NCI-H2227 treated with DMSO at 0.1 percent for 48 hours (cell line): ENCODE data around the gene XPR1.
"Not testable (repeated sequence)": the region's sequence is repeated elsewhere in the genome, so short reads cannot be mapped to it uniquely, and the experiment has no call there.

Experiments
- DNase-seq: peaks from one replicate; lab custom pipeline; 2025; lab: John Stamatoyannopoulos, UW

XPR1 gene

GRCh38 chr1:180785291-180785690, 153.5 kb downstream of the XPR1 start:
- no peak for DNase-seq

GRCh38 chr1:180785887-180786286, 154.1 kb downstream of the XPR1 start:
- DNase-seq = no peak

- DNase-seq = no peak
These were observed 154.8 kb downstream of the XPR1 start for GRCh38 chr1:180786624-180787023.

- no peak for DNase-seq
These were observed 155.9 kb downstream of the XPR1 start for GRCh38 chr1:180787628-180788307.

GRCh38 chr1:180789460-180789859, 157.6 kb downstream of the XPR1 start:
- no peak for DNase-seq

- DNase-seq = not testable (repeated sequence)
These were observed 159.3 kb downstream of the XPR1 start for GRCh38 chr1:180791152-180791551.

GRCh38 chr1:180791806-180792205, 160.0 kb downstream of the XPR1 start:
- no peak for DNase-seq

GRCh38 chr1:180793451-180793850, 161.6 kb downstream of the XPR1 start:
- no peak for DNase-seq

GRCh38 chr1:180796897-180797640, 165.2 kb downstream of the XPR1 start:
- no peak for DNase-seq

- no peak for DNase-seq
These were observed 169.1 kb downstream of the XPR1 start for GRCh38 chr1:180800945-180801344.

GRCh38 chr1:180802813-180803212, 171.0 kb downstream of the XPR1 start:
- no peak for DNase-seq

- no peak for DNase-seq
These were observed 173.5 kb downstream of the XPR1 start for GRCh38 chr1:180805316-180805715.

GRCh38 chr1:180811298-180811697, 179.5 kb downstream of the XPR1 start:
- no peak for DNase-seq

- DNase-seq = no peak
These were observed 180.1 kb downstream of the XPR1 start for GRCh38 chr1:180811886-180812285.

GRCh38 chr1:180814258-180814657, 182.4 kb downstream of the XPR1 start:
- DNase-seq = no peak

GRCh38 chr1:180815188-180815587, 183.4 kb downstream of the XPR1 start:
- DNase-seq = no peak

- peak; percentile 32 for DNase-seq
These were observed 184.3 kb downstream of the XPR1 start for GRCh38 chr1:180816132-180816531.

GRCh38 chr1:180821970-180822369, 190.1 kb downstream of the XPR1 start:
- no peak for DNase-seq

- DNase-seq = not testable (repeated sequence)
These were observed 199.7 kb downstream of the XPR1 start for GRCh38 chr1:180831507-180831906.

GRCh38 chr1:180833180-180833579, 201.4 kb downstream of the XPR1 start:
- not testable (repeated sequence) for DNase-seq

GRCh38 chr1:180836449-180836848, 204.6 kb downstream of the XPR1 start:
- no peak for DNase-seq

- peak; percentile 72 for DNase-seq
These were observed 205.2 kb downstream of the XPR1 start for GRCh38 chr1:180837020-180837419.

- no peak for DNase-seq
These were observed 206.7 kb downstream of the XPR1 start for GRCh38 chr1:180838535-180838934.

GRCh38 chr1:180839547-180839946, 207.7 kb downstream of the XPR1 start:
- no peak for DNase-seq
